ENCODE results near the gene ADM2. TPM values are rescaled to one million over a fixed set of nuclear protein-coding genes. Genes with fewer than 3 reads are reported as not detected.
A peak's percentile ranks its signal among the peaks of the same experiment; 100 is the strongest.

Gene ADM2
- total and polyA plus RNA-seq, 2 of the 13 experiments (the other 11 are each of a cell fraction or from before 2014, with no cell fraction given), result 1.2 to 3.0 TPM

DNA sequence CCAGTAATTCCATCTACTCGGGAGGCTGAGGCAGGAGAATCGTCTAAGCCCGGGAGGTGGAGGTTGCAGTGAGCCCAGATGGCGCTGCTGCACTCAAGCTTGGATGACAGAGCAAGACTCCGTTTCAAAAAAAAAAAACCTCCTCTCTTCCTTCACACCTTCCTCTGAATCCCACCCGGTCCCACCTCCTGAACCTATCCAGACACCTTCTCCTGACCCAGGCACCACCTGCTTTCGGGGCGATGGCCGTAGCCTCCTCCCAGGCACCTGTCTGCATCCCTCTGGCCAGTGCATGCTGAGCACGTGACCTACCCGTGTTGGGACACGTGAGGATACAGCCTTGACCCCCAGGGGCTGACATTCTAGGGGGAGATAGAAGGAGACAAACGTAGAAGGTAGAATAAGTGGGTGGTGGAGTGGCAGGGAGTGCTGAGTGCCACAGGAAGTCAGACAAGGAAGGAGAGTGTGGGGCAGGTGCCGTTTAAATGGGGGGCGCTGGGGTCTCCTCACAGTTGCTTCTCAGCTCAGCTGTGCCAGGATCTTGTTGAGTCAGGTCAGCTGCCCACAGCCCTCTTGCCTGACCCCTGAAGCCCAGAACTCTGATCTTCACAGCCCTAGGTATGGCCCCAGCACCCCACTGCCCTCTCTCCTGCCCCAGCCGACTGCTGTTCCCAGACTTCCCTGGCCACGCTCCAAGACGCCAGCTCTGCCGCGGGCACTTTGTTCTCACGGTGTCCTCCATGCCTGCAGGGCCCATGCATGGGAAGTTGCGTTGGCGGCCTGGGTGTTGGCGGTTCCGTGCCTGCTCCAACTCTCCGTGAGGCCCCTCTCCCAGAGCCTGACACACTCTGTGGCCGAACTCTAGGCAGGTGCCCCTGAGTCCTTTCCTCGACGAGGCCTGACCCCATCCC lies 4.1 kb downstream of the ADM2 start (continued):
- TF ChIP-seq, protein P1, sequence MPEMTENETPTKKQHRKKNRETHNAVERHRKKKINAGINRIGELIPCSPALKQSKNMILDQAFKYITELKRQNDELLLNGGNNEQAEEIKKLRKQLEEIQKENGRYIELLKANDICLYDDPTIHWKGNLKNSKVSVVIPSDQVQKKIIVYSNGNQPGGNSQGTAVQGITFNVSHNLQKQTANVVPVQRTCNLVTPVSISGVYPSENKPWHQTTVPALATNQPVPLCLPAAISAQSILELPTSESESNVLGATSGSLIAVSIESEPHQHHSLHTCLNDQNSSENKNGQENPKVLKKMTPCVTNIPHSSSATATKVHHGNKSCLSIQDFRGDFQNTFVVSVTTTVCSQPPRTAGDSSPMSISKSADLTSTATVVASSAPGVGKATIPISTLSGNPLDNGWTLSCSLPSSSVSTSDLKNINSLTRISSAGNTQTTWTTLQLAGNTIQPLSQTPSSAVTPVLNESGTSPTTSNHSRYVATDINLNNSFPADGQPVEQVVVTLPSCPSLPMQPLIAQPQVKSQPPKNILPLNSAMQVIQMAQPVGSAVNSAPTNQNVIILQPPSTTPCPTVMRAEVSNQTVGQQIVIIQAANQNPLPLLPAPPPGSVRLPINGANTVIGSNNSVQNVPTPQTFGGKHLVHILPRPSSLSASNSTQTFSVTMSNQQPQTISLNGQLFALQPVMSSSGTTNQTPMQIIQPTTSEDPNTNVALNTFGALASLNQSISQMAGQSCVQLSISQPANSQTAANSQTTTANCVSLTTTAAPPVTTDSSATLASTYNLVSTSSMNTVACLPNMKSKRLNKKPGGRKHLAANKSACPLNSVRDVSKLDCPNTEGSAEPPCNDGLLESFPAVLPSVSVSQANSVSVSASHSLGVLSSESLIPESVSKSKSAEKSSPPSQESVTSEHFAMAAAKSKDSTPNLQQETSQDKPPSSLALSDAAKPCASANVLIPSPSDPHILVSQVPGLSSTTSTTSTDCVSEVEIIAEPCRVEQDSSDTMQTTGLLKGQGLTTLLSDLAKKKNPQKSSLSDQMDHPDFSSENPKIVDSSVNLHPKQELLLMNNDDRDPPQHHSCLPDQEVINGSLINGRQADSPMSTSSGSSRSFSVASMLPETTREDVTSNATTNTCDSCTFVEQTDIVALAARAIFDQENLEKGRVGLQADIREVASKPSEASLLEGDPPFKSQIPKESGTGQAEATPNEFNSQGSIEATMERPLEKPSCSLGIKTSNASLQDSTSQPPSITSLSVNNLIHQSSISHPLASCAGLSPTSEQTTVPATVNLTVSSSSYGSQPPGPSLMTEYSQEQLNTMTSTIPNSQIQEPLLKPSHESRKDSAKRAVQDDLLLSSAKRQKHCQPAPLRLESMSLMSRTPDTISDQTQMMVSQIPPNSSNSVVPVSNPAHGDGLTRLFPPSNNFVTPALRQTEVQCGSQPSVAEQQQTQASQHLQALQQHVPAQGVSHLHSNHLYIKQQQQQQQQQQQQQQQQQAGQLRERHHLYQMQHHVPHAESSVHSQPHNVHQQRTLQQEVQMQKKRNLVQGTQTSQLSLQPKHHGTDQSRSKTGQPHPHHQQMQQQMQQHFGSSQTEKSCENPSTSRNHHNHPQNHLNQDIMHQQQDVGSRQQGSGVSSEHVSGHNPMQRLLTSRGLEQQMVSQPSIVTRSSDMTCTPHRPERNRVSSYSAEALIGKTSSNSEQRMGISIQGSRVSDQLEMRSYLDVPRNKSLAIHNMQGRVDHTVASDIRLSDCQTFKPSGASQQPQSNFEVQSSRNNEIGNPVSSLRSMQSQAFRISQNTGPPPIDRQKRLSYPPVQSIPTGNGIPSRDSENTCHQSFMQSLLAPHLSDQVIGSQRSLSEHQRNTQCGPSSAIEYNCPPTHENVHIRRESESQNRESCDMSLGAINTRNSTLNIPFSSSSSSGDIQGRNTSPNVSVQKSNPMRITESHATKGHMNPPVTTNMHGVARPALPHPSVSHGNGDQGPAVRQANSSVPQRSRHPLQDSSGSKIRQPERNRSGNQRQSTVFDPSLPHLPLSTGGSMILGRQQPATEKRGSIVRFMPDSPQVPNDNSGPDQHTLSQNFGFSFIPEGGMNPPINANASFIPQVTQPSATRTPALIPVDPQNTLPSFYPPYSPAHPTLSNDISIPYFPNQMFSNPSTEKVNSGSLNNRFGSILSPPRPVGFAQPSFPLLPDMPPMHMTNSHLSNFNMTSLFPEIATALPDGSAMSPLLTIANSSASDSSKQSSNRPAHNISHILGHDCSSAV (CRISPR knock-in tag; IDR thresholded peaks at IDR 0.05; ENCODE audit: borderline replicate concordance), result no peak
- TF ChIP-seq ZBTB42 (CRISPR knock-in tag; IDR thresholded peaks at IDR 0.05) (no peak), NR2F1 (CRISPR knock-in tag; IDR thresholded peaks at IDR 0.05) (peak; percentile 52 to 76; a peak in 1 of 4 replicates), TBL1XR1 (IDR thresholded peaks at IDR 0.05; ENCODE audit: borderline replicate concordance, low read length, partially characterized antibody) (no peak), NCOA1 (CRISPR knock-in tag; IDR thresholded peaks at IDR 0.05) (no peak), IKZF4 (CRISPR knock-in tag; IDR thresholded peaks at IDR 0.05; ENCODE audit: borderline replicate concordance, low read depth, not compliant biosample characterization) (no peak), SPEN (CRISPR knock-in tag; IDR thresholded peaks at IDR 0.05; ENCODE audit: low read depth) (peak; percentile 85; the same call in 1 of the 2 replicates), ZNF138 (CRISPR knock-in tag; IDR thresholded peaks at IDR 0.05; ENCODE audit: low read depth) (no peak), TP53 (CRISPR knock-in tag; conservative IDR thresholded peaks at IDR 0.05) (no peak), RORA (CRISPR knock-in tag; IDR thresholded peaks at IDR 0.05) (no peak), KLF12 (CRISPR knock-in tag; IDR thresholded peaks at IDR 0.05; ENCODE audit: borderline replicate concordance) (no peak), TAF15 (IDR thresholded peaks at IDR 0.05; ENCODE audit: low read depth, low read length, poor library complexity, severe bottlenecking) (no peak), ZFYVE20 (CRISPR knock-in tag; IDR thresholded peaks at IDR 0.05; ENCODE audit: borderline replicate concordance, low read depth) (no peak), MED1 (CRISPR knock-in tag; IDR thresholded peaks at IDR 0.05) (no peak; the same call in 1 of the 2 replicates), ZNF256 (CRISPR knock-in tag; conservative IDR thresholded peaks at IDR 0.05) (no peak), PRPF4 (IDR thresholded peaks at IDR 0.05; ENCODE audit: low read depth, low read length, poor library complexity, severe bottlenecking) (no peak)
- TF ChIP-seq, protein P2, sequence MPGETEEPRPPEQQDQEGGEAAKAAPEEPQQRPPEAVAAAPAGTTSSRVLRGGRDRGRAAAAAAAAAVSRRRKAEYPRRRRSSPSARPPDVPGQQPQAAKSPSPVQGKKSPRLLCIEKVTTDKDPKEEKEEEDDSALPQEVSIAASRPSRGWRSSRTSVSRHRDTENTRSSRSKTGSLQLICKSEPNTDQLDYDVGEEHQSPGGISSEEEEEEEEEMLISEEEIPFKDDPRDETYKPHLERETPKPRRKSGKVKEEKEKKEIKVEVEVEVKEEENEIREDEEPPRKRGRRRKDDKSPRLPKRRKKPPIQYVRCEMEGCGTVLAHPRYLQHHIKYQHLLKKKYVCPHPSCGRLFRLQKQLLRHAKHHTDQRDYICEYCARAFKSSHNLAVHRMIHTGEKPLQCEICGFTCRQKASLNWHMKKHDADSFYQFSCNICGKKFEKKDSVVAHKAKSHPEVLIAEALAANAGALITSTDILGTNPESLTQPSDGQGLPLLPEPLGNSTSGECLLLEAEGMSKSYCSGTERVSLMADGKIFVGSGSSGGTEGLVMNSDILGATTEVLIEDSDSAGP (CRISPR knock-in tag; IDR thresholded peaks at IDR 0.05; ENCODE audit: borderline replicate concordance), result peak; percentile 70

Measured in HepG2 (cell line).